Measurements from ENCODE around the gene MATN1. TPM values are rescaled to one million over a fixed set of nuclear protein-coding genes. Genes with fewer than 3 reads are reported as not detected.
A peak's percentile ranks its signal among the peaks of the same experiment; 100 is the strongest.

MATN1 gene
- total RNA-seq, 1 experiment from 2014 or later = 0.06 TPM

DNA sequence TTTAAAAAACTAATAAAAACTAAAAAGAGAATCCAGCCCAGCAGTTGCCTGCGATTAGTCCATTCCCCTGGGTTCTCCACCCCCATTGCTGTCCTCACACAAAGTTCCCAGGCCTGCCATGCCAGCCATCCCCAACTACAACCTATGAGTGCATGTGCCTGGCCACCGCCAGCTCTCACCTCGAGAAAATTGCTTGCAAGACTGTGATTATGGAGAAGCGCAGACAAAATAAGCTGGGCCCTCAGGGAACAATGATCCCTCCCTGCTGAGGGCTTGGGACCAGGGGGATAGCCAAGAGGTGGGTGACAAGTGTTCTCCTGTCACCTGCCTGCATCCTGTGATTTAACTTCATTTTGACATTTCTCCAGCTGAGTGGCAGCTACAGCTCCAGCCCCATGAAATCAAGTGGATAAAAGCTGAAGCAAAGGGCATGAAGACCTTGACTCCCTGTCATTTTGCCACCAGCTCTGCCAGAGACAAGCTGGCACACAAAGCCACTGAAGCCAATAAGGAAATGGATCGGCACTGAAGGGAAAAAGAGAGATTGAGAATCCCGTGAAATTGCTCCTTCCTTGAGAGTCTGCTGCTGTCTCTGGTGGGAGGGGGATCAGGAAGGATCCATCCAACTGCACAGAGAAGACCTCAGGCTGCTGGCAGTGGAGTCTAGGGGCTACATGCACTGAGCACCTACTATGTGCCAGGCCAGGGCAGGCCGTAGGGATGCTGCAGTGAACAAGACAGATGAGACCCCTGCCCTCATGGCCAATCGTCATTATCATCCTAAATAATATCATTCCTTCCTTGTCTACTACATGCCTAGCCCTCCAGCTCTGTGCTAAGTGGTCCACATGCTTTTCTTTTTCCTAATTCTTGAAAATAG lies 40.7 kb downstream of the MATN1 start:
- no peak for DNase-seq (ENCODE audit: low read depth)

DNA sequence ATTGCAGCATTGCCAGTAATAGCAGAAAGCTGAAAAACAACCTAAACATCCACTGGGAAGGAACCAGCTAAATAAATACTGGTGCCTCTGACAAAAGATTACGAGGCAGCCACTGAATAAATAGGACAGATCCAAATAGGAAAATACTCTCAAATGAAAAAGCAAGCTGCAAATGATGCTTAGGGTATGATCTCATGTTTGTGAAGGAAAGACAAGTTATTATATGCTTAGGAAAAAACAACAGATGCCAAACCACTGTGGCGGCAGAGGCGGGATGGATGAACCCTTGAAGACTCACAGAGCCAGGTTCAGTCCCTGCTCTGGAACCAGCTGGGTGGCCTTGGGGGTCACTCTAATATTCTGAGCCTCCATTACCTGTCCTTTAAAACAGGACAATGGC lies 41.6 kb downstream of the MATN1 start:
- no peak for DNase-seq (ENCODE audit: low read depth)

DNA sequence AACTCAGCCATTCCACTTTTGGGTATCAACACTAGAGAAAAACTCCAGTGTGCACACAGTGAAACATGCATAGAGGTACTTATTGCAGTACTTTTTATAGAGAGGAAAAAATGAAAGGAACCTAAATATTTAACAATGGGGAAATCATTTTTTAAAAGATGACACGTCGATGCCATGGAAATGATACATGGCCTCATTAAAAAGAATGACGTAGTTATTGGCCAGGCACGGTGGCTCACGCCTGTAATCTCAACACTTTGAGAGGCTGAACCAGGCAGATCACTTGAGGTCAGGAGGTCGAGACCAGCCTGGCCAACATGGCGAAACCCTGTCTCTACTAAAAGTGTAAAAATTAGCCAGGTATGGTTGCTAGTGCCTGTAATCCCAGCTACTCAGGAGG lies 42.5 kb downstream of the MATN1 start:
- no peak for DNase-seq (ENCODE audit: low read depth)

DNA sequence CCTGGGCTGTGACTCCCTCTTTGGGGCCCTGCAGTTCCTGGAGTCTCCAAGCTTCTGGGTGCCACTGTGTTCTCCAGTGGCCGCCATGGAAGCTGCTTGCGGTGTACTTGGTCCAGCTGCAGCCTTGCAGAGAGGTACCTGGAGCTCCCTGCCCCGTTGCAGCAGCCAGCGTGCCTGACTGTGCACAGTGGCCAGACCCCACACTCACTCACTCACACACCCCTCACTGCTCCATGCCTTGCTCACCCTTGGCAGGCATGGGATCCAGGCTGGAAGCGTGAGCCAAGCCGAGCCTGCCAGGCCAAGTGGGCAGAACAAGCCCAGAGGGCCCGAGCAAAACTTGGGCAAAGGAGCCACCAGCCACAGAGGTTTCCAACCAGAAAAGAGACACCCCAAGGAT lies 43.0 kb downstream of the MATN1 start:
- DNase-seq (ENCODE audit: low read depth) = no peak

DNA sequence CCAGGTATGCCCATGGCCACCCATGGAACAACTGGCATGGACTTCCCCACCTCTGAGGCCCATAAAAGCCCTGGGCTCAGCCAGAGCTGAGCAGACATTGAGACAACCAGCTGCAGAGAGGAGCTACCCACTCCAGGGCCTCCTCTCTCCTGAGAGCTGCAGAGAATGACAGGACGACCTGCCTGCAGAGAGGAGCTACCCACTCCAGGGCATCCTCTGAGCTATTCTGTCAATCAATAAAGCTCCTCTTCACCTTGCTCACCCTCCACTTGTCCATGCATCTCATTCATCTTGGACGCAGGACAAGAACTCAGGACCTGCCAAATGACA lies 43.4 kb downstream of the MATN1 start:
- no peak for DNase-seq (ENCODE audit: low read depth)

DNA sequence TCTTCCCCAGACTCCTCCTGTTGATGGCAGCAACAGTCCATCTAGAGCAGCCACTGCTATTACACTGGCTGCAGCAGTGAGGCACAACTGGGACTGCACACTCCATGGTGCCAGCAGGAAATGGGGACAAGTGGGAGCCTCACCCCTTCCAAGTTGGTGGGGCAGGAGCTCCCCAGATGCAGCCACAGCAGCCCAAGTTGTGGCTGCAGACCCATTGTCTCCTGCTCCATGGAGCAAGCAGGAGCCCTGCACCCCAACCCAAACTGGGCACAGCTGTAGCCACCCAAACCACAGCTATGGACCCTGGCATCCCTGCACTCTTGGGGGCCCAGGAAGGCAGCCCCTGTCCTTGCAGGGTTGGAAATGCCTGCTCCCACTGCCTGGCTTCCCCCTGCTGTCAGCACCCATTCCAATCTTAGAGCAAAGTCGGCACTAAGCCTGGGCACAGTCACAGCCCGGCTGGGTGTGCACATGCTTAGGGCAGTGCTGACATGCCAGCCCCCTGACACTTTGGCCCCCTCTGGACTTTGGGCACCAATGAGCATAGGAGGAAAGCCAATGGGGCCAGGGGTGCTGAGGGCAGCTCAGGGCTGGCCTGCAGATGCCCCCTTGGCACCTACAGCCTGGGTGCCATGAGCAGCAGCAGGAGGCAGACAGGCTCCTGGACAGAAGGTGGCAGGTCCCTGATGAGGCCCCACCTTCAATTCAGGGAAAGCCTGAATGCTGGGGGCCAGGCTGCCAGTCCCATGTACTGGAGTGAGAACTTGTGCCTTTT lies 44.0 kb downstream of the MATN1 start:
- DNase-seq (ENCODE audit: low read depth) = no peak

DNA sequence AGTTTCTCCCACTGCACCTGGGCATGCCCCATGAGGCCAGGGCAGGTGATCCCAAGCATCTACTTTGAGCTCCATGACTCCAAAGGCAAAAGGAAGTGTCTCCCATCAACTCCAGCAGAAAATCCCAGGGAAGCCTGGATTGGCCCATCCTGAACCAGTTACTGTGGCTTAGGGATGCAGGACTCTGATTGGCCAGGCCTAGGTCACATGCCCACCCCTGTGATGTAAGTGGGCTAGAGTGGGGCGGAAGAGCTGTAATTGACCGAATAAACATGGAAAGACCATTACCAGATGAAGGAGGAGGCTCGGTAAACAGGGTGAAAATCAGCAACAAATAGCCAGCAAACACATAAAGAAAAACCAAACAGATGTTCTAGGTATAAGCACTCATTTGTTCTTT lies 45.2 kb downstream of the MATN1 start:
- DNase-seq (ENCODE audit: low read depth) = no peak

DNA sequence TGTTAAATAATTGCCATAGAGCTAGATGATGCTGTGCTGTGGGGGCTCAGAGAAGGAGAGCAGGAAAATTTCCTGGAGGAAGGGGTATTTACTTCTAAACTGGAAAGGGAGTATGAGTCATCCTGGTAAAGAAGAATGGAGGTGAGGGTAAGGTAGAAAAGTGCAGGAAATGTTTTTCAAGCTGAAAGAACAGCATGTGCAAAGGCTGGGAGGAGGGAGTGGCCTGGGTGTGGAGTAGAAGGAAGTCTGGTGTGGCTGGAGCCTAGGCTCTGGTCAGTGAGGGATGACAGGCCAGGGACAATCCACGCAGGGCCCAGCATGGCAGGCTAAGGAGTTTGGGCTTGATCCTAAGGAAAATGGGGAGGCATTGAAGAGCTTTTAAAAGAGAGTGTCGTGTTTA lies 45.9 kb downstream of the MATN1 start:
- DNase-seq (ENCODE audit: low read depth) = no peak

DNA sequence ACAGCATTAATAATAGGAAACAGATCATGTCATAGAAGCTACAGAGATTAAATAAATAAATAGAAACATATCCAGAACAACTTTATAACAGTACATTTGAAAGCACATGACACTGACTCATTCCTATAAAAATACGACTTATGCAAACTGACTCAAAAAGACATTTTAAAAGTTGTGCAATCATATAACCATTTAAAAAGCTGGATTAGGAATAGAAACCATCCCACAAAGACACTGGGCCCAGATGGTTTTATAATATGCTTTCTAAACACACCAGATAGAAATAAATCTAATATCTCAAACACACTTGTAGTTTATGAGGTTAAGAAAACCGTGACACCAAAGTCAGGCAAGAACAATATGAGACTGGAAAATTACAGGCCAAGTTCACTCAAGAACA lies 47.6 kb downstream of the MATN1 start:
- no peak for DNase-seq (ENCODE audit: low read depth)

DNA sequence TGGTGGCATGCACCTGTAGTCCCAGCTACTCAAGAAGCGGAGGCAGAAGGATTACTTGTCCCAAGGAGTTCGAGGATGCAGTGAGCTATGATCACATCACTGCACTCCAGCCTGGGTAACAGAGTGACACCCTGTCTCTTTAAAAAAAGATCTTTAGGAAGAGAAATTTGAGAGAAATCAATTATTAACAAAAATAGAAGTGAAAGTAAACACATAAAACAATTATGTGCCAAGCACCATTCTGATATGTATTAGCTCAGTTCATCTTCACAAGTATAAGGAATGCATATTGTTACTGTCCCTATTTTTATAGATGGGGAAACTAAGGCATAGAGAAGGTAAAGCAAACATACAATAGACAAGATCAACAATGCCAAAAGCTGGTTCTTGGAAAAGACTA lies 48.1 kb downstream of the MATN1 start:
- DNase-seq (ENCODE audit: low read depth) = no peak

DNA sequence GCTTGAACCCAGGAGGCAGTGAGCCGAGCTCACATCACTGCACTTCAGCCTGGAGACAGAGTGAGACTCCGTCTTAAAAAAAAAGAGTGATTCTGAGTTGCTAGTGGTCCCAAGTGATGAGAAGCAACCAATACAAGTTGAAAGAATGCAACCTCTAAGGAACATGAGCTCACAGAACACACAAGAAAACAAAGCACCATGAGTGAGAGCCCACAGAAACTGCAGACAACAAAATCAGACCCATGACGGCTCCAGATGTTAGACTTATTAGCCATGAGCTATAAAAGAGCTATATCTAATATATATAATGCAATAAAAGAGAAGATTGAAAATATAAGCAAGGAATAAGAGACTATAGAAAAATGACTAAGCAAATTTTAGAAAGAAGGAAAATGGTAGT lies 50.0 kb downstream of the MATN1 start:
- DNase-seq (ENCODE audit: low read depth) = no peak

DNA sequence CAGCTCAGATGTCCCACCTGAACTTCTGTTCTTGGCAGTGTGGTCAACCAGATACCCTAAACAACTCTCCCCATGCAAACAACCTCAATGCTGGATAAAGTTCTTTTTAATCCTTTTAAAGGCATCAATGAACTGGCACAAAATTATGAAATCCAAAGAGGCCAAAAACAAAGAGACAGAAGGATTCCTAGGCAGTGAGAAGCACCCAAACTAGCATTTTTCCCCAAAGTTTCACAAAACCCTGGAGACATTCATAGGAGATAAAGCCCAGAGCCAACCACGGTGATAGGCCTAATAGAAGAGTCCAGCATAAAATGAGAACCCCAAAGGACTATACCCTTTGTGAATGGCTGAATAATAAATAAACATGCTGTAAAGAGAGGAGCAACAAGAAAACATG lies 50.7 kb downstream of the MATN1 start:
- no peak for DNase-seq (ENCODE audit: low read depth)

DNA sequence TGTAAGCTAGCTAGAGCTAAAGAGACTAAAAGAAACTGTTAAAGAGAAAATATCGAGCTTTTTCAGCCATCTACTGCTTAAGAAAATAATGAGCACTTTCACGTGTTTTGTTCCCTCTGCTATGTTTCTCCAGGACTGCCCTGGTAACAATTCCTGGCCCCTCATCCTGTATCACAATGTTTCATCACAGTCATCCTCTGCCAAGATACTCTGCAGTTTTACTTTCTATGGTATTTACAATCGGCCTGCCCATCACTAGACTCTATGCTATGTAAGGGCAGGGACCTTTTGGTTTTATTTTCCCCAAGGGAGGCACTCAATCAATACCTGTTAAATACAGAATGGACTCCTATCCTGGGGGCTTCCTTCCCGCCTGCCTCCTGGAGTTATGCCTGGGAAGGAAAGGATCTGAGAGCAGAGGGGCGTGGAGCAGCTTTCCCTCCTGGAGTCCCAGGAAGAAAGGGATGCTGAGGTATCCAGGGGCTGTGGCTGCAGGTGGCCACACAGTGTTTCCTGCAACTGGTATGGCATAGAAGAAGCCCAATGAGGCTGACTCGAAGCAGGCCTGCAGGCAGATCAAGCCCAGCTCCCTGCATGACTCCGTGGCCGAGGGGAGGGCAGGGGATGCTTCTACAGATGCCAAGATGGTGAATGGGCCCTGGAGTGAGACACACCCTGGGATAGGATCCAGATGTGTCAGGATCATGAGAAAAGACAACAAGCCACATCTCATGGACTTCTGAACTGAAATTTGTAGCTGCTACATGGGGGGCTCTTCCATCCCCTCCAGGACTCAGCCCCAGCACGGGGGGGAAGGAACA lies 52.9 kb downstream of the MATN1 start:
- peak; percentile 44 for DNase-seq (ENCODE audit: low read depth)

DNA sequence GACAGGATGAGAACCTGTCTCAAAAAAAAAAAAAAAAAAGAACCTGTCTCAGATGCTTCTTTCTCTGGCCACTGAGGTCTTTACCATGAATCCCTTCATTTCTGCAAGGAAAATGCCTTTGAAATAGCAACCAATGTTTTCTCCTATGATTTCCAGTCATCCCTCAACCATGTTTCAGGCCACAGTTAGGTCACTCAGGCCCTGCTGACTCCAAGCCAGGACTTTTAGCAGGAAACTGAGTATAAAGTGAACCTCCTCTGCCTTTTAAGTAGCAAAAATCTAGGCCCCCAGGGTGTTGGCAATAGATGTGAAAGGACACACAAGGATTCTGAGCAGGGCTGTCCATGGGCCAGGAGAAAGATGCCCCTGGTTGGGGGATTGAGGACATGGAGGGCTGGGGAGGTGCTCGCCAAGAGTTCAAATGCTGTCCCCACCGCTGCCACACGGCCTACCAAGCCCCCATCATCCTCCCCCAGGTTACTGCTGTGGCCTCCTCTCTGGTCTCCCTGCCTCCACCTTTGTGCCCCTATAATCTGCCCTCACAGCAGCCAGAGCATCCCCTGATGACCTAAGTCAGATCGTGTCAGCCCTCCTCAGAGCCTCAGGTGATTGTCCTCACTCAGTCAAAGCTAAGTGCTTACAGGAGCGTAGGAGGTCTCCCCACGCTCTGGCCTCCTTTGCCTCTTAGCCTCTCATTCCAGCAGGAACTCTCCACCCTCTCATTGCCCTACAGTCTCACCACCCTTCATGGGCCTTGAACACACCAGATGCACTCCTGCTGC lies 54.6 kb downstream of the MATN1 start:
- no peak for DNase-seq (ENCODE audit: low read depth)

DNA sequence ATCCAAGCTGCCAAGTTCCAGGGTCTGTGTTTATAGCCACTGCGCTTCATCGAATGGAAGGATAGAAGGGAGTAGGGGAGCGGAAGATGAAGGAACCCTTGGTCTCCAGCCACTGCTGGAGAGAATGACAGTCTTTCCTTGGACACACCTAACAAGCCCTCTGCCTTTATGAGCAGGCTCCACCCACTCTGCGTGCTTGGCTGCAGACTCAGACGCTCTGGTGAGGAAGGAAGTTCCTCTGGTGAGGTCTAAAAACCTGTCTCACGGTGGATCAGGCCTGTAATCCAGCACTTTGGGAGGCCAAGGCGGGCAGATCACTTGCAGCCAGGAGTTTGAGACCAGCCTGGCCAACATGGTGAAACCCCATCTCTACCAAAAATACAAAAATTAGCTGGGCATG lies 55.4 kb downstream of the MATN1 start:
- peak; percentile 35 for DNase-seq (ENCODE audit: low read depth)

DNA sequence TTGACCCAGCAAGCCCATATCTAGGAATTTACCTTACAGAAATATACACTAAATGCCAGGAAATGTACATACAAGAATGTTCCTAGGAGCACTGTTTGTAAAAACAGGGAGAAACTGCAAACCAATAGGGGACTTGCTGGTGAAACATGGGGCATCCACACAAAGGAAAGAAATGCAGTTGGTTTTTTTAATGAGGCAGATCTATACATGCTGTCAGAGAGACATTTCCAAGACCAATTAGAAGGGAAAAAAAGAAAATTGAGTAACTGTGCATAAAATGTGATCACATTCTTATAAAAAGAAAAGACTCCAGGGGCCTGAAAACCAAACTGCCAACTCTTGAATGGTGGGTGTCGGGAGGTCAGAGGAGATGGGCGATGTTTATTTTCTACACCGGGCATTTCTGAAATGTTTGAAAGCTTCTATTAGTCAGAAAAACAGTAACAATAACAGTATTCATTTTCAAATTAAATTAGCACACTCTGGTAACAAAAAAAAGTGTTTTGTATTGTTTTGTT lies 56.6 kb downstream of the MATN1 start:
- no peak for DNase-seq (ENCODE audit: low read depth)

DNA sequence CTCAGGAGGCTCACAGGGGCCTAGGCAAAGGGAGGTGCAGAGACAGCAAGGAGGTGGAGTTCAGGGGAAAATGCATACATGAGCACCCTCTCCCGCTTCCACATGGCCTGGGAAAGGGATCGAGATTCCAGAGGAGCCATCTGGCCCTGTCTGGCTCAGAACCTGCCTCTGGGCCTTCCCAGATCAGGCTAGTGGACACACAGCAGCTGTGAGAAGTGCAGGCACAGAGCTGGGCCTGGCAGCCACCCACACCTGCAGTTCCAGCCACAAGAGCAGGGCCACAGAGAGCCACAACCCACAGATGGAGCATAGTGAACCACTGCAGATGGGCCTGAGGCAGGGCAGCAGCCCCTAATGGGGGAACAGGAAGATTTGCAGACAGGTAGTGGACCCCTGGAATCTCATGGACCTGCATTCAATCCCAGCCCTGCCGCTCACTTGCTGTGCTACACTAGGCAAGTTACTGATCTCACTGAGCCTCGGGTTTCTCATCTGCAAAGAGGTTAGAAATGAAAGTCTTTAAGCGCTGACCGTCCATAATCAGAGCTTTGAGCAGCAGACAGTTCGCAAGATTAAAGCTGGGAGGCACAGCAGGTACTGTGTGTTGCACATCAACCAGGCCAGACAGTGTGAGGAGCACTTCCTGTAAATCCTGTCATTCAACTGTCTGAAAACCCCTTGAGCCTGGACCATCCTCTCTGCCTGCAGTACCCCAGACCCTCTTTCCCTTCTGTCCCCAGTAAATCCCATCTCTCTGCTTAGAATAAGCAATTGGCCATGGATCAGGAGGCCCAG lies 58.0 kb downstream of the MATN1 start:
- DNase-seq (ENCODE audit: low read depth) = no peak

DNA sequence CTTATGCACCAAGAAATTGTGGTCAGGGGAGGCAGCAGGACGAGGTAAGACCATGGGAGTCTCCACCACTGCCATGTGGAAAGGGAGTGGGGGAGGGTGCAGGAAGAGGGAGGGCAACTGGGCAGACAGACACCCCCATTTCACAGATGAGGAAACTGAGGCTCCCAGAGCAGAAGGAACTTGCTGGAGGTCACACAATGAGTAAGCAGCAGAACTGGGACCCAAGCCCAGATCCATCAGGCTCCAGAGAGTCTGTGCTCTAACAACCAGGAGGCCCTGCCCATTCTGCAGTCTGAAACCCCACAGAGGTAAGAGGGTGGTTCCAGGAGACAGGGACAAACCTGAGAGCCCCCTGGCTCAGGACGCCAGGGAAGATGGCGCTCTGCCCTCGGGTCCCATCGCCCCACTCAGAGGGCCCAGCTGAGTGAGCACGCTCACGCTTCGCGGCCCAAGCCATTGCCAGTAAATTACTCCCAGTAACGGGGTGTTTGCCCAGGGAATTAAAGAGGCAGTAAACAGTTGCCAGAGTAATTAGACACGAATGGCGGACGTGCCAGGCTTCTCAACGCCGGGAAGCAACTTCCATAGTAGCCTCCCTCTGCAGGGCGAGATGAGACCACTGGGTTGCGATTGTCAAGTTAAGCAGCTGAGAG lies 59.2 kb downstream of the MATN1 start:
- no peak for DNase-seq (ENCODE audit: low read depth)

DNA sequence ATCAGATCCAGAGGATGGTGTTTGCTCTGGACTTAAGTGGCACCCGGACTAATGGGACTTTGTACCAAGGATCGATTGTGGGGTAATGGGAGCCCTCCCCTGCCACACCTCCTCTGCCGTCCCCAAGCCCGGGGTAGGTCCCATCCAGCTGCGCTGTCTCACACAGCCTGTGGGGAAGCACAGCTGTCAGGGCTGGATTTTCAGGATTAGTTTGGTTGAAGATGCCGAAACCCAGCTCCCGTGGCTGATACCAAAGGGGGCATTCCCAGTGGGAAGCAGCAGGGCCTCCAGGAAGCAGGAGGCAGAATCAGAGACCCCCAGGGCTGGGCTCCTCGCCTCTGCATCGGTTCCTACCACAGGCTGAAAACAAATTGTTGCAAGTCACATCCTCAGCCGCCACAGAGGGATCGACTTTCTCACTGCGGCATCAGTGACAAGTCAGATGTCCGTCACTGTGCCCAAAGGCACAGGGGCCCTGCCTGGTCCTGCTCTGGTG lies 59.7 kb downstream of the MATN1 start:
- no peak for DNase-seq (ENCODE audit: low read depth)

DNA sequence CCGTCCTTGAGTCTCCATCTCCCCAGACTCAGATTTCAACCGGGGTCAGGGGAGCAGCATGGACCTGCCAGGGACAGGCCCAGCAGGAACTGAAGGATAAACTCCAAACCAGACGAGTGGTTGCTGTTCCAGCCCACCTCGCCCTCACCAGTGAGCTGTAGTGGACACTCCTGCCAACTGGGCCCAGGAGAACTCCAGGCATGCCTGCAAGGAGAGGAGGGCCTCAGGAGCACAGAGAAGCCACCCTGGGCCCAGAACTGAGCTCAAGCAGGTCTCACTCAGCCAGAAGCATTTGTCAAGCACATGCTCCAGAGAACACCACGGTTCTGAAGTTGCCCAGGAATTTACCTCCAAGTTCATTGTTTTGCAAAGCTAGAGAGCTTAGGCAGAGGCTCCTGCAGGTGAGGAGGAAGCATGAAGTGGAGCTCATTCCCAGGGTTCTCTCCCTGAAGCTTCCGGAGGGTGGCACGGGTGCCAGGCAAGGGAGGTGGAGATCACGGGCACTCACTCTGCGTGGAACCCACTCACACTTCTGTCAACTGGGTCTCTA lies 61.0 kb downstream of the MATN1 start:
- no peak for DNase-seq (ENCODE audit: low read depth)

All from Daoy (cell line).